AG09309 (cell line): ENCODE results near the gene TBC1D16.
"Not testable (repeated sequence)": the region's sequence is repeated elsewhere in the genome, so short reads cannot be mapped to it uniquely, and the experiment has no call there.

Source experiments
- DNase-seq: peaks from one replicate; pipeline ENCODE4 v3.0.0-alpha.2; 2010; ENCODE audit warnings: low read depth
- H3K4me3 ChIP-seq: 2 replicates; pipeline ENCODE4 v1.5.1; 2011; ENCODE audit warnings: mild to moderate bottlenecking, low read depth, low read length, moderate library complexity; ENCODE audit not compliant: control insufficient read depth
- CTCF ChIP-seq: IDR thresholded peaks from 2 replicates; pipeline ENCODE4 v1.5.1; 2011; ENCODE audit warnings: mild to moderate bottlenecking, low read depth, low read length, inconsistent platforms; ENCODE audit not compliant: insufficient read depth, control insufficient read depth; ENCODE audit errors: missing control alignments

TBC1D16 gene

GRCh38 chr17:80055597-80055996 is 19.9 kb upstream of the TBC1D16 start:
- no peak for TF ChIP-seq CTCF
- H3K4me3 ChIP-seq: no peak overlapping the region
- no peak for DNase-seq

GRCh38 chr17:80053102-80053501 is 17.4 kb upstream of the TBC1D16 start:
- DNase-seq: no peak
- no peak overlapping the region for H3K4me3 ChIP-seq
- TF ChIP-seq CTCF: no peak

- TF ChIP-seq CTCF: no peak
- no peak overlapping the region for H3K4me3 ChIP-seq
These were observed 16.0 kb upstream of the TBC1D16 start for GRCh38 chr17:80051681-80052080.

GRCh38 chr17:80050706-80051105 is 15.0 kb upstream of the TBC1D16 start:
- DNase-seq: no peak
- TF ChIP-seq CTCF: no peak
- no peak overlapping the region for H3K4me3 ChIP-seq

More at GRCh38 chr17:80051681-80052080, 16.0 kb upstream of the TBC1D16 start:
- no peak for DNase-seq

GRCh38 chr17:80049986-80050385 is 14.3 kb upstream of the TBC1D16 start:
- no peak for TF ChIP-seq CTCF
- H3K4me3 ChIP-seq: no peak overlapping the region
- DNase-seq: no peak

GRCh38 chr17:80047176-80047575 is 11.5 kb upstream of the TBC1D16 start:
- no peak overlapping the region for H3K4me3 ChIP-seq
- no peak for DNase-seq
- no peak for TF ChIP-seq CTCF

- not testable (repeated sequence) for H3K4me3 ChIP-seq, DNase-seq
These were observed 11.0 kb upstream of the TBC1D16 start for GRCh38 chr17:80046709-80047108.
